Epithelial cell of esophagus (primary cell): ENCODE data around the gene AGPAT1.
A peak's percentile ranks its signal among the peaks of the same experiment; 100 is the strongest.

Experiments used
- DNase-seq: peaks from one replicate; pipeline ENCODE4 v3.0.0; 2010; ENCODE audit warnings: low read depth
- H3K4me3 ChIP-seq: 2 replicates; pipeline ENCODE4 v1.5.1; 2011; ENCODE audit warnings: mild to moderate bottlenecking, low read length, control low read depth
- TF ChIP-seq, protein P1 (sequence below): IDR thresholded peaks from 2 replicates; pipeline ENCODE4 v1.5.1; 2011; ENCODE audit warnings: low read depth, mild to moderate bottlenecking, low read length, control low read depth, inconsistent platforms; ENCODE audit not compliant: insufficient read depth; ENCODE audit errors: missing control alignments

Gene AGPAT1

DNA sequence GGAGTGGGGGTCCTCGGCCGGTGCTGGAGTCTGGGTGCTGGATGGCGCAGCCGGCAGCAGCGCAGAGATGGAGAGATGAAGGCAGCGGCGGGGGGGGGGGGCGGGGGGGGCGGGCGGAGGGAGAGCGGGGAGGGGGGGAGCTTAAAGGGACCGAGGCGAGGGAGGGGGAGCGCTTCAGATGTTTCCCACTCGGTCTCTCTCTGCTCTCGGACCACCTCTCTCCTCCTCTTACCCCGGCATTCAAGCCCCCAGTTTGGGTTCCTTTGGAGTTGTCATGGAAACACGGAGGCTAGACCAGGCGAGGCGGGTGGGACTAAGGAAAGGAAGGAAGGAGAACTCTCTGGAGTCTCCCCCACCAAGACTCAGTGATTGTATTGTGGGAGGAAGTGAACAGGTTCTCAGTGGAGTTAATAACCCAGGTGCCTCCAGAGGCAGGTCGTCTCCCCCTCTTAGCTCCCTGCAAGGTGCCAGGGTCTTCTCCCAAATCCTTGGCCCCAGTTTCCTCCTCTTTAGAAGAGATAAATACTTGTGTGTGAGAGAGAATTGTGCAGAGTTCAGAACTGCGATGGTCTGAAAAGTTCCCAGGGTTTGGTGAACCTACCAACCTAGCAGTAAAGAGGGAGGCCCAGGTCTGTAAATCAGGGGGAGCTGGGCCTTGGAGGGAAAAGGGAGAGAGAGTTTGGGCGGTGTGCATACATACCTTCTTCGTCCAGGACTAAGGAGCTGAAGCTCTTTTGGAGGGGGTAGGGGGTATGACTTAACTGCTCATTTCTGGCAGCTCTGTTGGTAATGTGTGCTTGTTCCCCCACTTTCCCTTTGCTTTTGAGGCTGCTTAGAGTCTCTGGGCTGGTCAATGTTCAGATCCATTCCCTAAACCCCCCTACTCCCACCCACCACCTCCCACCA is 23.8 kb downstream of the AGPAT1 start, which contains the start of gene PRRT1:
TSS of gene PRRT1 (minus strand) at position 77 of the 906 bp plus-strand sequence. CDS start 112 bp downstream, outside the sequence.
- TF ChIP-seq, protein P1, sequence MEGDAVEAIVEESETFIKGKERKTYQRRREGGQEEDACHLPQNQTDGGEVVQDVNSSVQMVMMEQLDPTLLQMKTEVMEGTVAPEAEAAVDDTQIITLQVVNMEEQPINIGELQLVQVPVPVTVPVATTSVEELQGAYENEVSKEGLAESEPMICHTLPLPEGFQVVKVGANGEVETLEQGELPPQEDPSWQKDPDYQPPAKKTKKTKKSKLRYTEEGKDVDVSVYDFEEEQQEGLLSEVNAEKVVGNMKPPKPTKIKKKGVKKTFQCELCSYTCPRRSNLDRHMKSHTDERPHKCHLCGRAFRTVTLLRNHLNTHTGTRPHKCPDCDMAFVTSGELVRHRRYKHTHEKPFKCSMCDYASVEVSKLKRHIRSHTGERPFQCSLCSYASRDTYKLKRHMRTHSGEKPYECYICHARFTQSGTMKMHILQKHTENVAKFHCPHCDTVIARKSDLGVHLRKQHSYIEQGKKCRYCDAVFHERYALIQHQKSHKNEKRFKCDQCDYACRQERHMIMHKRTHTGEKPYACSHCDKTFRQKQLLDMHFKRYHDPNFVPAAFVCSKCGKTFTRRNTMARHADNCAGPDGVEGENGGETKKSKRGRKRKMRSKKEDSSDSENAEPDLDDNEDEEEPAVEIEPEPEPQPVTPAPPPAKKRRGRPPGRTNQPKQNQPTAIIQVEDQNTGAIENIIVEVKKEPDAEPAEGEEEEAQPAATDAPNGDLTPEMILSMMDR = no peak
- peak within 1 kb of the TSS; percentile 94 for H3K4me3 ChIP-seq
- no peak for DNase-seq

GRCh38 chr6:32151181-32151862 is 24.6 kb downstream of the AGPAT1 start:
- TF ChIP-seq, protein P1 = no peak
- no peak for DNase-seq
- no peak overlapping the region for H3K4me3 ChIP-seq

DNA sequence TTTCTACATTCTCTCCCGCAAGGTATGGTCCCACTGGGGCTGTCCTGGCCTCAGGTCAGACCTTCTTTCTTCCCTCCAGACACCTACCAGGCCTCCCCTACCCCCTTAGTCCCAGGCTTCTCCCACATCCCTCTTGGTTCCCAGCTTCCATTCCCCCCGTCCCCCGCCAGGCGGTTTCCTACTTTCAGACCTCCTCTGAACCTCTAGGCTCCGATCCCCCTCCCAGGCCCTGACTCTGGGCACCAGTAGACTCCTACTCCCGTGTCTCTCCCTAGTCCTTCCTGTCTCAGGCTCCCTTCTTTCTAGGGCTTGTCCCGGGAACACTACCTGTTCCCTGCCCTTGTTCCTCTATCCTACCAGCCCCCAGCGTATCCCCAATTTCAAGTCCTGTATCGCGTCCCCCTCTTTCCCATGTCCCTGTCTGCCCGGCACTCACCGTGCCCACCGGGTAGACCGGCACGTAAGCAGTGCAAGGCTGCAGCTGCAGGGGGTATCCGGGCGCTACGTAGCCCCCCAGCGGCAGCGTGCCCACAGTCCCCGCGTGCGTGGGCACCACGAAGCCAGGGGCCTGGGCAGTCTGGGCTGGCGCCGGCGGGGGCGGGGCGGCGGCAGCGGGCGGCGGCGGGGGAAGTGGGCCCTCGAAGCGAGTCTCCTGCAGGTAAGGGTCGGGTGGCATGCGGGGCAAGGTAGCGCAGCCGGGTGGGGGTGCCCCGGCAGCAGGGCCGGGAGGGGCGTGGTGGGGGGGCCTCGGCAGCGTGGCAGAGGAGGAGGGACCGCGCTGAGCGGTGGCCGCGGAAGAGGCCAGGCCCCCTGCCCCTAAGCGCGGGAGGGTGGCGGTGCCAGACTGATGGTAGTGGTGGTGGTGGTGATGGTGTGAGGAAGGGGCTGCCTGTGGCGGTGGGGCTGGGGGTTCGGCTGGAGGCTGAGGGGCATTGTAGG is 25.7 kb downstream of the AGPAT1 start:
- no peak for DNase-seq
- TF ChIP-seq, protein P1 = no peak
- H3K4me3 ChIP-seq = no peak overlapping the region

DNA sequence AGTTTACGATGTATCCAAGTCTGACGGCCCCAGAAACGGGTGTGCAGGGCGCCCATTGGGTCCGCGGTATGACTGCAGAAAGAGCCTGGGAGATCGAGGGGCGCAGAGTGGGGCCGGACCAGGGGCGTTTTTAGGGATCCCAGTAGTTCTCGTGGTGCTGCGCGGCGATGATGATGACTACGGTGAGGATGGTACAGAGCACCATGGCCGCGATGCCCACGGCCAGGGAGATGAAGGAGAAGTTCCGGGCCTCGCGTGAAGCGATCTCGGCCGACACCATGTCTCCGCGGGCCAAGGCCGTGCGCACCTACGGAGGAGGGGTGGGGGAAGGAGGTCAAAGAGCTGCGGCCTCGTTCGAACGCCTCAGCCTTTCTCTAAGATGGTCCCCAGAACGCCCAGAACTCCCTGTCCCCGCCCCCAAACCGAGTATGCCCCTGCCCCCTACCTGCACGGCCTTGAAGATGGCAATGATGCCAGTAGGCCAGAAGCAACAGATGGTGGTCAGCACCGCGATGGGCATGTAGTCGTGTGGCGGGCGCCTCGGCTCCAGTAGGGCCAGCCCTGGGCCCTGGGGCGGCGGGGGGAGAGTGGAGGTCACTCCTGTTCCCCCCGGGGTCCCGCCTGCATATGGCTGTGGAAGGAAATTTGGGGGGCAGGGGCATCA is 26.7 kb downstream of the AGPAT1 start:
- TF ChIP-seq, protein P1 = no peak
- H3K4me3 ChIP-seq = peak overlapping the region; percentile 82
- no peak for DNase-seq

- peak; percentile 89 for DNase-seq
- H3K4me3 ChIP-seq = peak overlapping the region; percentile 82
- TF ChIP-seq, protein P1 = peak; percentile 55
Measured at GRCh38 chr6:32148289-32149091, 27.4 kb downstream of the AGPAT1 start.
